HG03457 (cell line): ENCODE measurements around the gene ATG2A.

ENCODE experiments used
- ATAC-seq: cut with Tn5 transposase; IDR thresholded peaks from one replicate; pipeline ENCODE4 v1.9.1; 2021; ENCODE audit warnings: moderate number of reproducible peaks; ENCODE audit not compliant: unreplicated experiment

Gene ATG2A

DNA sequence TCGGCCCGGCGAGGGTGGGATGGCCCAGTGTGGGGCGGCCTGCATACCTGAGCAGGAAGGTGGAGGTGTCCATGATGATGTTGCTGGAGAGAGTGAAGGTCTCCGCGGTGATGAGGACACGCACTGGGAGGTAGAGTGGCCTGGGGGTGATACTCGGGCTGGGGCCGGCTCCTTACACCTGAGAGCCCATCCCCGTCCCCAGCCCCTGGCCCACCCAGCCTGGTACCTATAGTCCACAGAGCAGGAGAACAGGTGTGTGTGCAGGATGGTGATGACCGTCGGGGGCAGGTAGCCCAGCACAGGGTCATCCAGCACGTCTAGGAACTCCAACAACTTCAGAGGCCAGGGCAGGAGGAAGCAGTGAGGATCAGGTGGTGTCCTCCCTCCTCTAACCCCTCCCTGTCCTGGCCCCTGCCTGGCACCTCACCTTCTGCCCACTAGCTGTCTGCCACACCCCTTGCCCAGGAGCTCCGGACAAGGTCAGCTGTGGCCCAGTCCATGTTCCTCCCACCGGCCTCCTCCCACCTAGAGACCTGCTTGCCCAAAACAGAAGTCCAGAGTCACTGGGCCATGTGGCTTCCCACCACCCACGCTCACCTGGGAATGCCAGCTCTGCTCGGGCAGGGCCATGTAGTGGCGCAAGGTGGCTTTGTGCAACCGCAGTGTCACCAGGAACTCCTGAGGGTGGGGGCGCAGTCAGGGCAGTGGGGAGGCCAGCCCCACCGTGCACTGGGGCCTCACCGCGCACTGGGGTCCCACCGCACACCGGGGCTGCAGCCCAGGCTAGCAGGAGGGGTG is 11.3 kb downstream of the ATG2A start:
- ATAC-seq, result no peak

- ATAC-seq, result no peak
Observed at GRCh38 chr11:64903291-64903833, 13.6 kb downstream of the ATG2A start.

DNA sequence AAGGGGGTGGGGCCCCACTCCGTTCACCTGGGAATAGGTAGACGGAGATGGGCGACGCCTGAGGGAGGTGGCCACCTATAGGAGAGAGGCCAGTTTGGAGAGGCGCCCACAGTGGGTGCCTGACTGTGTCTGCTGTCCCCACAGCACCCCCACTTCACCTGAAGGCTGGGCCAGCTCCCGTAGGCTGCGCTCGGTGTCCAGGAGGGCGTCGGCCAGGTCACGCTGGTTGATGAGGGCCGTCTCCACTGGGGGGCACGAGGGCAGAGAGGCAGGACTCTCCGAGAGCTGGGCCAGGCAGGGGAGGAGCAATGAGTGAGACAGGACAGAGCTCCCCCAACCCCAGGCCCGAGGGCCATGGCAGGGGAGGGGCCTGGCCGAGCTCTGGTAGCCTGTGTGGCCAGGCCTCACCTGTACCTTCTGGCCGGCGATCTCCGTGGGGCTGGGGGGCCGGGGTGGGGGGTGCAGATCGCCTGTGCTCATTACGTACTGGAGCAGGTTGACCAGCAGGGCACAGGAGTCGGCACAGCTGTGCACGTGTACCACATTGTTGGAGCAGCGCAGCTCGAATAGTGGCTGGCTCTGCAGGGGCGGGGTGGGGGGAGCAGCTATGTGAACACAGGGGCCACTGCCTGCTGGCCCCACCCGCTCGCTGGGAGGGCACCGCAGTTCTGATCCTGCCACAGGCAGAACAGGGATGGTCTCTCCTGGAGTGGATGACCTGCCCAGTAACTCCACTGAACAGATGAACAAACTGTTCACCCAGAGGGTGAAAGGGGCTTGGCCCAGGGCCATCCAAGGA is 14.7 kb downstream of the ATG2A start:
- no peak for ATAC-seq

- no peak for ATAC-seq
Observed at GRCh38 chr11:64900774-64901173, 16.2 kb downstream of the ATG2A start.

DNA sequence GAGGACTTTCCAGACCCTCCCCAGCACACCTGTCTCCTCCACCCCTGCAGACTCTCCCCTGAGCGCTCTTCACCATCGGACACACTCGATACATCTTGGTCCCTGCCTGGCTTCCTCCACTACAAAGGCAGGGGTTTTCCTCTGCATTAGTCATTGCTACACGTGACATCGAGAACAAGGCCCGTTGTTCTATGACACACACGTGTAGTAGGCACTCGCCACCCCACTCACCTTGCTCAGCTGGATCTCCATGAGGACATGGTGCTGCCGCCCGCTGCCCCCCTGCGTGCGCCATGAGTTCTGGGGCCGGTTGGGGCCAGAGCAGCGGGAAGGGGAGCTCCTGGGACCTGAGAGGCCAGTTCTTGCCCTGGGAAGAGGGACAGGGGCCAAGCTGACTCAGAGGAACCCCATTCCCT is 16.7 kb downstream of the ATG2A start:
- no peak for ATAC-seq

DNA sequence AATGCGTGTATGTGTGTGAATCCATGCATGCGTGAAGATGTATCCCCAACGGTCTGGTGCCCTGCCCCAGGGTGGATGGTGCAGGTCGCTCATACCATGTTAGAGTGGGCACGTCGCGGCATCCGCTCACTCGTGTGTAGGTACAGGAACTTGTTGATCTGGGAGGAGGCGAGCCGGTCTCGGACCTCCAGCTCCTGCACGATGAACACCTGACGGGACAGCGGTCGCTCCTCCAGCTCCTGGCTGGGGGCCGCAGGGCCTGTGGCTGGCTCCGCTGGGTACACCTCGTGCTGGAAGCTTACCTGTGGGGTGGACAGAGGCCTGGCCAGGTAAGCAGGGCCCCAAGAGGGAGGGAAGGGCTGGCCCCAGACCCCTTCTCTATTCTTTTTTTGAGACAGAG is 18.5 kb downstream of the ATG2A start:
- no peak for ATAC-seq

DNA sequence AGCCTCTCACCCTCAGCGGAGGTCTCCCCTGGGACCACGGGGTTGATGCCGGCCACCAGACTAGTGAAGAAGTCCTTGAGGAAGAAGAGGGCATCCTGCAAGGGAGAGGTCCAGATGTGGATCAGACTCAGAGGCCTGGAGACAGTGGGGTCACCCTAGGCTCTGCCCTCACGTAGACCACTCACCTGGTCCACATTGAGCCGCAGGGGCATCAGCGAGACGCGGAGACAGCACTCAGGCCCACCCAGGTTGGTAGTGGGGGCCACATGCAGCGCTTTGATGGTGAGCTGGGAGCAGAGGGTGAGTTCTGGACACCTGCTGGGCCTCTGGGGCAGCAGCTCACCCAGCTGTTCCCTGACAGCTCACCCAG is 18.9 kb downstream of the ATG2A start:
- ATAC-seq, result no peak

GRCh38 chr11:64897381-64898075 is 19.5 kb downstream of the ATG2A start:
- no peak for ATAC-seq

DNA sequence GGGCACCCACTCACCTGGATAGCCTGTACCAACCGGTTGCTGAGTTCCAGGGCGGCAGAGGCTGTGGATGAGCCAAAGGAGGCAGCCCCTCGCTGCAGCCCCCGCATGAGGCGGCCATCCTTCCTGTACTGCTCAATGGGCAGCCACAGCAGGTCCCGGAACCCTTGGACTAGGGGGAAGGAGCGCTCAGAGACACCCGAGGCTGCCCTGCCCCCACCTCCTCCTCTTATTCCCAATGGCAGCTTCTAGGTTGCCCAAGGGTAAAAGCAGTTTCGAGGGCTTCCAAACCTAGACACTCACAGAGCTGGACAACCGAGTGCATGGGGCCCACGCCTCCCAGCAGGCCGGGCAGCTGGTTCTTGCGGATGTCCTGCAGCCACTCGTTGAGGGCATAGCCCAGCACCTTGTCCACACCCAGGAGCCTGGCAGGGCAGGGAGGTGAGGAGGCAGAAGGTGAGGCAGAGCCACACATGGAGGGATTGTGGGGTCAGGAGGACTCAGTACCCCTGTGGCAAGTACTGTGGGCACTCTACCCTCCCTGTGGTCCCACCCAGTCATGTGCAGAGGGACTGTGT is 20.5 kb downstream of the ATG2A start:
- no peak for ATAC-seq

DNA sequence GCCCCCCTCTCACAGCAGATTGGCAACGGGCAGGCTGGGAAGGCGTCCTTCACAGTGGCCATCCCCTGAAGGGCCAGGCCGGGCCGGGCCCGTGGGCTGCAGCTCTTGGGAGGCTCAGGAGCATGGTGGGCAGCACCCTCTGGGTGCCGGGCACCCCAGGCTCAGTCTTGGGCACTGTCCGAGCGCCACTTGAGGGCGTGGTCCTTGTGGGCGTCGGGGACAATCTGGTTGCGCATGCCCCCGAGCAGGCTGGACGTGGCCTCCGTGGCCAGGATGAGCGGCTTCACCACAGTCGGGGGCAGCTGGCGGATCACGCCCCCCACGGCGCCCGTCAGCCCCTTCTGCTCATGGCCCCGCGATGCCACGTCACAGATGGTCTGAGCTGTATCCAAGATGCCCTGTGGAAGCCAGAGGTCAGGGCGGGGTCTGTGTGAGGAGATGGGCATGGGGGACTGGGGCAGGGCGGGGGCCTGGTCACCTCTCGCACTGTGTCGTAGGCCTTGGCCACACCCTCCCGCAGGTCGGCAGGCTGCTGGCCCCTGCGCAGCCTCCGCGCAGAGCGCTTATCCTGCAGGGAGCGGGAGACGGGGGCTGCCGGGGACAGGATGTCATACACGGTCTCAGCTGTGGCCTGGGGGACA is 22.1 kb downstream of the ATG2A start:
- no peak for ATAC-seq

DNA sequence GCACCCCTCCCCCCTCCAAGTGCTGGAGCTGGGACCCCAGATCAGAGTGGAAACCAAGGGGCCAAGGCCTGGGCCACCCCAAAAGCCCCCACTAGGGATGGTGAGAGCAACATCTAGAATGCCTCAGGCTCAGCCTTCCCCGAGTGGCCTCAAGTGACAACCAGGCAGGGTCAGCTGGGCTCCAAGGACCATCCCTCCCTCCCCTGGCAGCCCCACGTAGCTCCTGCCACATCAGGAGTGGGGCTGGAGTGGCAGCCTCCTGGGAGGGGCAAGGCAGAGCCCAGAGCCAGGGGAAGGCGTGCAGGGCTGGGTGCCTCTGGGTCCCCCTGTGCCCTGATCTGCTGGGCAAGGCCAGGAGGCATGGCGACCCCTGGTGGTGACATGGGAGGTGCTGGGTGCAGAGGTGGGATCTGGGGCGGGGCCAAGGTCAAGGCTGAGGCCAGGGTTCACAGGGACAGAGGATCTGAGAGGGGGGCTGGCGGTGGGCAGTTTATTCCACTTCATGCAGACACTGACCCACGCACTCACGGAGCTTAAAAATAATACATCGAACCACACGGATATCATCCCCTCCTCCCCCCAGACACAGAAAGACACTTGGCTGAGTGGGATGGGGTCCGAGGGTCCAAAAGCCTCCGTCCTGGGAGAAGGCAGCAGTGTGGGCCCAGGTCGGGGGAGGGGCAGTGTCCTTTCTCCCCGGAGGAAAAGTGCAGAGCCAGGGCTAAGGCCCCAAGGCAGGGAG is 22.8 kb downstream of the ATG2A start:
- ATAC-seq, result no peak

GRCh38 chr11:64893194-64894069 is 23.6 kb downstream of the ATG2A start:
- no peak for ATAC-seq

- no peak for ATAC-seq
Observed at GRCh38 chr11:64892838-64893193, 24.2 kb downstream of the ATG2A start.

DNA sequence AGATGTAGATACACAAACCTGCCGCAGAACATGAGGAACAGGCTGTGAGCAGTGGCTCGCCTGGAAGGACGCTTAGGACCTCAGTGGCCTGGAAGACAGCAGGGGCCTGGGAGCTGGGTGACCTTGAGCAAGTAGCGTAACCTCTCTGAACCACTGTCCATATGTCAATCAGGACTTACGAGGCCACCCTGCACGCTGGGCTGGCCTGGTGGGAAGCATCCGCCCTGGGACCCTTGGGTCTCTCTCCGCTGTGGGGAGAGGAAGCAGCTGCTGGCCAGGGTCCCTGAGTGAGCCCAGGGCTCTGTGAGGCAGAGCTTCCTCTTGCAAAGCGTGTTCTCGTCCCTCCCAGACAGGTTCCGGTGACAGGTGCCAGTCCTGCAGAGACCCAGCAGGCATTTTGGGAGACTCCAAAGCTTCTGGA is 24.6 kb downstream of the ATG2A start:
- no peak for ATAC-seq

DNA sequence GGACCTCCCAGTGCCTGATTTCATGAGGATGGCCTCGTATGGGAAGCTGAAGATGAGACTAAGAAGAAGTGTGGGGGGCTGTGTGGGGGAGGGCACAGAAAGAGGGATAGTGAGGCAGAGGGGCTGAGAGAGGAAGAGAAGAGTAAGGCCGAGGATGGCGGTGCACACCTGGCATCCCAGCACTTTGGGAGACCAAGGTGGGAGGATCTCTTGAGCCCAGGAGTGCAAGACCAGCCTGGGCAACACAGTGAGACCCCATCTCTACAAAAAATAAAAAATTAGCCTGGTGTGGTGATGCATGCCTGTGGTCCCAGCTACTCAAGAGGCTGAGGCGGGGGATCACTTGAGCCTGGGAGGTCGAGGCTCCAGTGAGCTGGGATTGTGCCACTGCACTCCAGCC is 25.1 kb downstream of the ATG2A start:
- no peak for ATAC-seq

- no peak for ATAC-seq
Observed at GRCh38 chr11:64891215-64891848, 25.7 kb downstream of the ATG2A start.

DNA sequence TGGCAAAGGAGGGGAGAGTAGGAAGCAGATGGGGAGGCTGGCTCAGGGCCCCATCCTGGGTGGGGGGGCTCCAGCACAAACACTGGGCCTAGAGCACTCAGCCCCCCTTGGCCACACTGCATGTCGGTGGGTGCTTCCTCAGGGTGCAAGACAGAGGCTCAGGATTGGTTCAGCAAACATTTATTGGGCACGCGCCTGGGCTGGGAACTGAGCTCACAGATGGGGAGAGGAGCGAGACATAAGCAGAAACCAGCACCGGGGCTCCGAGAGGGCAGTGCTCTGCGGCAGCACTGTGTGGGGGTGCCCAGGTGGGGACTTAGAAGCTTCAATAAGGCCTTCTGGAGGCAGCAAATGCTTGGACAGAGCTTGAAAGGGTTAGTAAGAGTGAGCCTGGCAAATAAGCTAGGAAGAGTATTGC is 26.5 kb downstream of the ATG2A start:
- no peak for ATAC-seq

DNA sequence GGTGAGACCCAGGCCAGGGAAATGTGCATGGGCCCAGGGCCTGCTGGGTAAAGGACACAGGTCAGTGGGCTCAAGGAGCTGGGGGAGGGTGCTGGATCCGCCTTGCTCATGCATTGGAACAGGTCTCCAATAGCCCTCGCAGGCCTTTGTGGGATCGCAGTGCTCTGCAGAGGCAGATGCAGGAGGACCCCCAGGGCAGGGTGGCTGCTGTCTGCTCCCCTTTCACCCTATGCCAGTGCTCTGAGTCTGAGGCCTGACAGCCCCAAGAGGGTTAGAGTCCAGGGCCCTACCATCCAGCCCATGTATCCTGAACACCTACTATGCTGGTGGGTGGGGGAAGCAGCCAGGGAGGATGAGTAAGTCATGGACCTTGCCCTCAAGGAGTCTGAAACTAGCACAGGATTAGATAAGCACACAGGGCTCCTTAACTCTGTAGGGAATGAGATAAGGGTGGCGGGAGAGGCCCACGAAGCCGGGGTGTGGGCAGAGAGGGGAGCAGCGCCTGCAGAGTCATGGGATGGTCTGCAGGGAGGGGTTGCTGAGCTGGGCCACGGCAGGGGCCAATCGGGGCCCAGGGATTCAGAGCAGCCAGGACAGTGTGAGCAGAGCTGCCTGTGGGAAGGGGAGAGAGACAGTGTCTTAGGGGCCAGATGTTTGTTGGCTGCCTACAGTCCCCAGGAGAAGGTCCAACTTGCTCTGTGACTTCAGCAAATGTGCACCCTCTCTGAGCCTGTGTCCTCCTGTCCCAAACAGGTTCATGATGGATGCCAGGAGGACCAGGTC is 28.1 kb downstream of the ATG2A start:
- ATAC-seq, result no peak
